Nephron progenitor cell (in vitro differentiated cells): ENCODE results near the gene PGC.

ENCODE experiments used
- DNase-seq: peaks from one replicate; pipeline ENCODE4 v3.0.0; 2021
- H3K27ac Mint-ChIP-seq: 2 replicates; pipeline ENCODE4 v1.8.0; 2021; ENCODE audit warnings: mild to moderate bottlenecking, moderate library complexity, mixed read lengths
- H3K27me3 Mint-ChIP-seq: 2 replicates; pipeline ENCODE4 v1.8.0; 2021; ENCODE audit warnings: mild to moderate bottlenecking, low read depth, mixed read lengths; ENCODE audit not compliant: poor library complexity
- H3K36me3 Mint-ChIP-seq: 2 replicates; pipeline ENCODE4 v1.8.0; 2021; ENCODE audit warnings: low read depth, mixed read lengths
- H3K4me1 Mint-ChIP-seq: 2 replicates; pipeline ENCODE4 v1.8.0; 2021; ENCODE audit warnings: mixed read lengths
- H3K4me3 Mint-ChIP-seq: 2 replicates; pipeline ENCODE4 v1.8.0; 2021; ENCODE audit warnings: mild to moderate bottlenecking, moderate library complexity, mixed read lengths
- H3K9me3 Mint-ChIP-seq: 2 replicates; pipeline ENCODE4 v1.8.0; 2021; ENCODE audit warnings: mild to moderate bottlenecking, moderate library complexity, mixed read lengths
- CTCF ChIP-seq: fragments of 200-600 bp; sonication (generic); IDR thresholded peaks from 2 replicates; pipeline ENCODE4 v1.5.0; 2021; ENCODE audit warnings: antibody characterized with exemption

Gene PGC

GRCh38 chr6:41737591-41738130 lies 9.5 kb downstream of the PGC start:
- Mint-ChIP-seq H3K4me1 (peaks cover 21% of the 10 kb centered on the region), H3K9me3 (no peaks in the 10 kb centered on the region), H3K36me3 (no peaks in the 10 kb centered on the region), H3K4me3 (no peak overlapping the region), H3K27me3 (peaks cover 4% of the 10 kb centered on the region), H3K27ac (no peak overlapping the region)
- DNase-seq = no peak
- no peak for TF ChIP-seq CTCF

GRCh38 chr6:41736800-41737555 lies 10.2 kb downstream of the PGC start:
- no peaks in the 10 kb centered on the region for H3K36me3 Mint-ChIP-seq
- DNase-seq = no peak
- H3K27me3 Mint-ChIP-seq = peaks cover 4% of the 10 kb centered on the region
- peaks cover 26% of the 10 kb centered on the region for H3K4me1 Mint-ChIP-seq
- TF ChIP-seq CTCF = no peak
- no peak overlapping the region for H3K27ac Mint-ChIP-seq
- no peaks in the 10 kb centered on the region for H3K9me3 Mint-ChIP-seq
- H3K4me3 Mint-ChIP-seq = no peak overlapping the region

- peaks cover 26% of the 10 kb centered on the region for H3K4me1 Mint-ChIP-seq
- peaks cover 4% of the 10 kb centered on the region for H3K27me3 Mint-ChIP-seq
- H3K9me3 Mint-ChIP-seq = no peaks in the 10 kb centered on the region
- TF ChIP-seq CTCF = no peak
- H3K4me3 Mint-ChIP-seq = peak overlapping the region; percentile 70
- DNase-seq = no peak
- H3K36me3 Mint-ChIP-seq = no peaks in the 10 kb centered on the region
- H3K27ac Mint-ChIP-seq = no peak overlapping the region
Measured at GRCh38 chr6:41736186-41736733, 10.9 kb downstream of the PGC start.

- Mint-ChIP-seq H3K27me3 (peaks cover 10% of the 10 kb centered on the region), H3K36me3 (no peaks in the 10 kb centered on the region), H3K9me3 (no peaks in the 10 kb centered on the region), H3K4me1 (peaks cover 26% of the 10 kb centered on the region), H3K4me3 (peak within 1 kb of the TSS; percentile 70), H3K27ac (no peak within 1 kb of the TSS)
- peak; percentile 98 for DNase-seq
- TF ChIP-seq CTCF = peak; percentile 78
Measured at GRCh38 chr6:41735427-41736185, 11.6 kb downstream of the PGC start, which contains the start of gene TFEB. TFEB (minus strand) TSS chr6:41735608; CDS start chr6:41691213, 44,395 bp downstream.

- peak overlapping the region; percentile 70 for H3K4me3 Mint-ChIP-seq
- no peaks in the 10 kb centered on the region for H3K9me3 Mint-ChIP-seq
- H3K36me3 Mint-ChIP-seq = no peaks in the 10 kb centered on the region
- peaks cover 26% of the 10 kb centered on the region for H3K4me1 Mint-ChIP-seq
- no peak for TF ChIP-seq CTCF
- H3K27me3 Mint-ChIP-seq = peaks cover 18% of the 10 kb centered on the region
- no peak overlapping the region for H3K27ac Mint-ChIP-seq
- DNase-seq = peak; percentile 72
Measured at GRCh38 chr6:41734666-41735426, 12.4 kb downstream of the PGC start.
